Activated B cell treated with CpG ODN at 0.5 μM for 24 hours (primary cell): ENCODE data around the gene MLLT10. TPM values are rescaled to one million over a fixed set of nuclear protein-coding genes. Genes with fewer than 3 reads are reported as not detected.

Experiments used
- ATAC-seq: fragments of 200-7000 bp; cut with Tn5 transposase; one replicate; pipeline ENCODE4 v1.10.0; 2021; ENCODE audit warnings: low read depth, mild to moderate bottlenecking, moderate library complexity
- CTCF ChIA-PET: fragments of 350-600 bp; sonication (Branson Sonifier 250); formaldehyde crosslinking; loops from one replicate; lab custom pipeline; 2021; ENCODE audit warnings: antibody characterized with exemption; lab: Charles Lee
- POLR2A ChIA-PET: fragments of 350-600 bp; sonication (Branson Sonifier 250); formaldehyde crosslinking; loops from one replicate; lab custom pipeline; 2021; ENCODE audit warnings: antibody characterized with exemption; lab: Charles Lee
- DNase-seq: peaks from one replicate; pipeline ENCODE4 v3.0.0; 2022
- H3K27ac Mint-ChIP-seq: one replicate; pipeline ENCODE4 v1.8.0; 2020; ENCODE audit warnings: mixed read lengths
- H3K27me3 Mint-ChIP-seq: one replicate; pipeline ENCODE4 v1.8.0; 2021; ENCODE audit warnings: mixed read lengths
- H3K36me3 Mint-ChIP-seq: one replicate; pipeline ENCODE4 v1.8.0; 2021; ENCODE audit warnings: low read depth, mixed read lengths
- H3K4me1 Mint-ChIP-seq: one replicate; pipeline ENCODE4 v1.8.0; 2021; ENCODE audit warnings: mixed read lengths
- H3K4me3 Mint-ChIP-seq: one replicate; pipeline ENCODE4 v1.8.0; 2020; ENCODE audit warnings: mild to moderate bottlenecking, mixed read lengths
- H3K9me3 Mint-ChIP-seq: one replicate; pipeline ENCODE4 v1.8.0; 2020; ENCODE audit warnings: mixed read lengths
- intact Hi-C: fragments of 100-400 bp; cut with micrococcal nuclease; formaldehyde crosslinking; loops from one replicate; pipeline ENCODE4 v1.15.1; 2024
- total RNA-seq: library from RNA; stranded (reverse); gene quantifications from 2 replicates; pipeline ENCODE4 v1.2.3, GENCODE V29; 2022
- TF ChIP-seq, protein P1 (sequence below): fragments of 200-600 bp; IDR thresholded peaks from one replicate; pipeline ENCODE4 v1.8.0; 2022; ENCODE audit warnings: antibody characterized with exemption, mild to moderate bottlenecking

MLLT10 gene
- total RNA-seq, 1 donor from 2014 or later, result 48.7 TPM

DNA sequence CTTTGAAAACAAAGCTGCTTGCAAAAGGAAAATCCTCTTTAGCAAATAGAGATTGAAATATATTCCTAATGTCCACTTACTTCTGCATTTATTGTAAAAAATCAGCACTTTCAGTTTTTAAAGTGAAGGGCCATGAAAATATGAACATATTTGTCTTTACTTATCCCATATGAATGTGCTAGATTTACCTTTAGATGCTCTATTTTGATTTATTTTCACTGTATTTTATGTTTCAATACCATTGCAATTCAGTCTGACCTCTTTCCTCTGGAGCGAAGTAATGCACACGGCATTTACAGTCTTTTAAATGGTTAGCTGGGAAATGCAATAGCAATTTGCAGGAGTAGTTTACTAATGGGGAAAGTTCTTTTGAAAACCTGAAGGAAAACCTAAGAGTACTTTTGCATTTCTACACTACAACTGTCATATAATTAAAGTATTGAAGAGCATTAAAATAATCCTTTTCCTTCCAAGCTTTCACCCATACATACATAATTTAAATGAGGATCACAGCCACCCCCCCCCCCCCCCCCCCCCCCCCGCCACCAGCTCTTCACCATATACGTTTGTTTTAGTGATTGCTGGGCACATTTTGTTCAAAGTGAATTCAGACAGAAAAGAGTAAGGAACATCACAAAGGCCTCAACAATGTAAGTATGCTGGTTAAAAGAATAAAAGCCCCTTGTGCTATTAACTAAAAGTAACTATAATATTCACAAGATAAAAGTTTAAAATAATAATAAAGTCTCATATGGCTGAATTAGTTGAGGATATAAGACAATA, 12.1 kb upstream of the MLLT10 start:
- no peak overlapping the region for H3K4me3 Mint-ChIP-seq
- no peaks in the 10 kb centered on the region for H3K9me3 Mint-ChIP-seq
- TF ChIP-seq, protein P1, sequence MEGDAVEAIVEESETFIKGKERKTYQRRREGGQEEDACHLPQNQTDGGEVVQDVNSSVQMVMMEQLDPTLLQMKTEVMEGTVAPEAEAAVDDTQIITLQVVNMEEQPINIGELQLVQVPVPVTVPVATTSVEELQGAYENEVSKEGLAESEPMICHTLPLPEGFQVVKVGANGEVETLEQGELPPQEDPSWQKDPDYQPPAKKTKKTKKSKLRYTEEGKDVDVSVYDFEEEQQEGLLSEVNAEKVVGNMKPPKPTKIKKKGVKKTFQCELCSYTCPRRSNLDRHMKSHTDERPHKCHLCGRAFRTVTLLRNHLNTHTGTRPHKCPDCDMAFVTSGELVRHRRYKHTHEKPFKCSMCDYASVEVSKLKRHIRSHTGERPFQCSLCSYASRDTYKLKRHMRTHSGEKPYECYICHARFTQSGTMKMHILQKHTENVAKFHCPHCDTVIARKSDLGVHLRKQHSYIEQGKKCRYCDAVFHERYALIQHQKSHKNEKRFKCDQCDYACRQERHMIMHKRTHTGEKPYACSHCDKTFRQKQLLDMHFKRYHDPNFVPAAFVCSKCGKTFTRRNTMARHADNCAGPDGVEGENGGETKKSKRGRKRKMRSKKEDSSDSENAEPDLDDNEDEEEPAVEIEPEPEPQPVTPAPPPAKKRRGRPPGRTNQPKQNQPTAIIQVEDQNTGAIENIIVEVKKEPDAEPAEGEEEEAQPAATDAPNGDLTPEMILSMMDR, result no peak
- no peak for DNase-seq
- H3K4me1 Mint-ChIP-seq, result peaks cover 47% of the 10 kb centered on the region
- ATAC-seq, result no peak
- peaks cover 5% of the 10 kb centered on the region for H3K36me3 Mint-ChIP-seq
- POLR2A ChIA-PET, result interaction anchor here (0.5 to 1.2 kb wide), 2 partner anchors 21 to 25 kb away, joined by 3 to 4 read pairs; no protein-coding TSS in a partner anchor
- H3K27me3 Mint-ChIP-seq, result peaks cover 59% of the 10 kb centered on the region
- no peak overlapping the region for H3K27ac Mint-ChIP-seq
- intact Hi-C loops, result loop anchor here (10.0 kb wide), 1 partner anchor 433 kb away; no protein-coding TSS in a partner anchor
- CTCF ChIA-PET, result interaction anchor here (0.7 to 3.1 kb wide), 2 partner anchors 26 to 796 kb away, joined by 3 to 11 read pairs; no protein-coding TSS in a partner anchor

DNA sequence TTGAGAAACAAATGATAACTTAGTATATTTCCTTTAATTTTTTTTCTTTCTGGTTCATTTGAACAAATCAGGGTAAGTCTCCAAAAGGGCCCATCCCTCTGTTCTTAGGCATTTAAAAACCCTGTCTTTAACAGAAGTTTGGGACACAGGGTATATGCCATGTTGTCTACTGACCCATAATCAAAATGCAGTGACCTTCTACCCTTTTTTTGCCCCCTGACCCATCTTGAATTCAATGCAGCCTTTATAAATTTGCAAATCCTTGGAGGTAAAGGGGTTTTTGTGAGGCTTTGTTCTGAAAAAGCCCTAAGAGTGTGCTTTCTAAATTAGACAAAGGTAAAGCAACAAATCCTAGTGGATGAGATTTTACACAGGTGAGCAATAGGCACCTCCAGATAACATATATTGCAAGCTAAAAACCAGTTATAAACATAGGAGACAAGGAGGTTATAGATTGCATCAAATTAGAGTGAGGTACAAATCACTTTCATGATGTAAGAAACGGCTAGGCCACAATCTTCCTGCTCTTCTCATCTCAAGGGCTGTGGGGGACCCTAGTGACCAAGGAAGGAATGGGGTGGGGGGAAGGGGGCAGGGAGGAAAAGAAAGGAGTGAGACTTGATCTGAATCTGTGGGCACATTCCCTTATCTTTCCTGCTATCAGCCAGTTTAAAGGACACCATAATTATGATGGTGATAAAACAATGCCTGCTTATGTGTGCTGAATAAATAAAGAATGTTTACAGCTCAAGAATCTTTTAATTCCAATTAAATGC, 11.2 kb upstream of the MLLT10 start:
- POLR2A ChIA-PET, result no interaction called here
- DNase-seq (no peak), ATAC-seq (no peak)
- Mint-ChIP-seq H3K4me3 (no peak overlapping the region), H3K27ac (no peak overlapping the region), H3K27me3 (peaks cover 57% of the 10 kb centered on the region), H3K4me1 (peaks cover 46% of the 10 kb centered on the region), H3K9me3 (no peaks in the 10 kb centered on the region), H3K36me3 (peaks cover 5% of the 10 kb centered on the region)
- CTCF ChIA-PET, result interaction anchor here (3.1 kb wide), 1 partner anchor 27 kb away, joined by 11 read pairs; no protein-coding TSS in a partner anchor
- TF ChIP-seq, protein P1, result no peak
- intact Hi-C loops, result loop anchor here (10.0 kb wide), 1 partner anchor 432 kb away; no protein-coding TSS in a partner anchor

DNA sequence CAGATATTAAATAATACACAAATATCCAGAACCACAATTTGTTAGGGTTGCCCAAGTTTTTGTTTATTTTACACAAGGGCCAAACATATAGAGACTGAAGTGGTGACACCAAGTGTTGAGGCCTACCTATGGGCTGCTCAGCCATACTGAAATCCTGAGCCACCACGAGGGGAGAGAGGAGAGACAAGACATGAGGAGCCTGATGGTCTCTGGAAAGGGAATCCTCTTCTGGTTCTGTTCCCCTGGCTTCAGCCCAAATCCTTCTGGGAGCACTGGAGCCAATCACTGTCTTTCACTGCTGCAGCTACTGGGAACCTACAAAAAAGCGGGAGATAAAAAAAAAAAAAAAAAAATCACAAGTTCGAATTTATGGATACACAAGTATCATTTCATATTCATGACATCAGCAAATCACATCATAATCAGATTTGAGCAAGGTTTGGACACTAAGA, 10.4 kb upstream of the MLLT10 start:
- intact Hi-C loops, result loop anchor here (2.0 to 10.0 kb wide), 2 partner anchors 431 to 729 kb away; no protein-coding TSS in a partner anchor
- H3K4me3 Mint-ChIP-seq, result no peak overlapping the region
- DNase-seq, result no peak
- H3K4me1 Mint-ChIP-seq, result peaks cover 44% of the 10 kb centered on the region
- TF ChIP-seq, protein P1, result no peak
- ATAC-seq, result no peak
- no peaks in the 10 kb centered on the region for H3K9me3 Mint-ChIP-seq
- H3K27ac Mint-ChIP-seq, result peak overlapping the region; percentile 63
- H3K27me3 Mint-ChIP-seq, result peaks cover 53% of the 10 kb centered on the region
- peaks cover 5% of the 10 kb centered on the region for H3K36me3 Mint-ChIP-seq
- POLR2A ChIA-PET, result no interaction called here
- CTCF ChIA-PET, result interaction anchor here (0.7 to 3.1 kb wide), 2 partner anchors 28 to 814 kb away, joined by 4 to 11 read pairs; no protein-coding TSS in a partner anchor

DNA sequence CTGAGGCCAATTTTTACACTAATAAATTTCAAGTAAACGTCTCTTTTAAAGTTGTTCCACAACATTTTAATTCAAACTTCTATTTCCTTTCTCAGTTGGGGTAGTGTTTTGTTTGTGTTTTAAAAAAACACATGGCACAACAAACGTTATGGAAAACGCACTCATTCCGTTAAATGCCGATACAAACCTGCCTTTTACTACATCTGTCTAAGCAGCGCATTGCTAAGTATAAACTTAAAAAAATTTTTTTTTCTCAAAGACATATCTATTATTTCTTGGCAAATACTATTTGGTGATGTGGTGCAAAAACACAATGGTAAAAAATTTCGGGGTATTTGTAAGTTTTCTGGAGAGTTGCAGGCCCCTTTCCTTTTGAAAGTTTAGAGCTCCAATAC, 9.9 kb upstream of the MLLT10 start:
- DNase-seq, result no peak
- intact Hi-C loops, result loop anchor here (2.0 to 10.0 kb wide), 2 partner anchors 431 to 729 kb away; no protein-coding TSS in a partner anchor
- peaks cover 40% of the 10 kb centered on the region for H3K4me1 Mint-ChIP-seq
- no peak overlapping the region for H3K4me3 Mint-ChIP-seq
- ChIA-PET CTCF (interaction anchor here (0.7 to 3.1 kb wide), 2 partner anchors 28 to 814 kb away, joined by 4 to 11 read pairs; no protein-coding TSS in a partner anchor), POLR2A (interaction anchor here (0.6 kb wide), 1 partner anchor 12 kb away, joined by 4 read pairs; no protein-coding TSS in a partner anchor)
- no peaks in the 10 kb centered on the region for H3K9me3 Mint-ChIP-seq
- peaks cover 51% of the 10 kb centered on the region for H3K27me3 Mint-ChIP-seq
- TF ChIP-seq, protein P1, result no peak
- no peak for ATAC-seq
- H3K27ac Mint-ChIP-seq, result no peak overlapping the region
- peaks cover 5% of the 10 kb centered on the region for H3K36me3 Mint-ChIP-seq
